NCI-H1930 (cell line): ENCODE data around the gene TFIP11.

ENCODE experiments used
- DNase-seq, 2 experiments: peaks; one replicate each; lab custom pipeline; 2025; lab: John Stamatoyannopoulos, UW

TFIP11 gene

GRCh38 chr22:26479043-26479791 is 33.1 kb downstream of the TFIP11 start:
- DNase-seq = no peak

- no peak for DNase-seq
Observed at GRCh38 chr22:26477341-26477731, 34.9 kb downstream of the TFIP11 start.

- DNase-seq = no peak
Observed at GRCh38 chr22:26476705-26477340, 35.5 kb downstream of the TFIP11 start.

GRCh38 chr22:26474682-26475081 is 37.6 kb downstream of the TFIP11 start:
- no peak for DNase-seq

DNA sequence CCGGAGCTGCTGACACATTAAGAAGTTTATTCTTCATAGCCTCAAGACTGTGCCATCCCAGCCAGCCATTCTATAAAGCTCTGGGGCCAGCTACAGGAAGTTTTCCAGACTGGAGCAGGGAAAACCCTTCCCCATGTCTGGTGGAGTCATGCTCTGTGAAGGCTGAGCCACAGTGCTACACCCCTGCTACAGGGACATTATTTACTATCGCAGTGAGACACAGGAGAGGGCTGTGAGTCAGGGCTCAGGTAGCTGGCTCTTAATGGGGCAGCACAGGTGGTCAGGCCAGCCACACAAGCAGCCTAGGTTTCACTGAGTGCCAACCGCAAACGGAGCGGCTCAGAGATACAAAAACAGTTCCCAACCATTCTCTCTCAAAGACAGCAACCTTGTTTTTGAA is 40.8 kb downstream of the TFIP11 start:
- DNase-seq = no peak

DNA sequence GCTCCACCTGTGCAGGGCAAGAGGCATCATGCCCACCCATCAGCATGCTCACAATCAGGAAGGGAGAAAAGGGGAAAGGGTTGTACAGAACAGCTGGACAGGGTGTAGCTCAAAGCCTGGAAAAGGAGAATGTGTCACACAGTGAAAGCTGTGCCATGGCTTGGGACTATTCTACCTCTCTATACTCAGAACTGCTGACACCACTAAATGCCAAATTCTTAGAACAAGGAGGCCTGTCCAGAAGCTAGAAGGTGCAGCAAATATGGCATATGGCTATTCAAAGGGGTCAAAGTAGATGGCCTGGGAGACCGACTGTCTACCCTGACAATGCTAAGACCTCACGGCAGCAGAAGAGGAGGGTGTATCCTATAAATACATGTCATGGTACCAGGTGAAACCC is 41.5 kb downstream of the TFIP11 start:
- no peak for DNase-seq

DNA sequence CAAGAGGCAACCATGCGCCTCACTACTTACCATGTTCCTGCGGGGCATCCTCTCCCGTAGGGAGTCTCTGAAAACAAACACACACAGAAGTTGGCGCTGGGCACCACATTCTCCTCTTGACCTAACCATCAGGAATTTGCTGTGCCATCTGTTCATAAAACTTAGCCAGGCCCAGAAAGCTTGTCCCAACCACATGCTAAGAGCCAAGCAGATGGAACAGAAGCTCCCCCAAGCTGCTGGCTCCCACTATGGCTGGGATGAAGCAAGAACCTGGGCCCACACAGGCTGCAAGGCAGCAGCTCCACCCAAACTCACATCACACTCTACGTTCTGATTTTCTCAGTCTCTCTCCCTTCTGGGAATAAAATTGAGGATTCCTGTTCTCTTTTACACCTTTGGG is 46.1 kb downstream of the TFIP11 start:
- DNase-seq = no peak

DNA sequence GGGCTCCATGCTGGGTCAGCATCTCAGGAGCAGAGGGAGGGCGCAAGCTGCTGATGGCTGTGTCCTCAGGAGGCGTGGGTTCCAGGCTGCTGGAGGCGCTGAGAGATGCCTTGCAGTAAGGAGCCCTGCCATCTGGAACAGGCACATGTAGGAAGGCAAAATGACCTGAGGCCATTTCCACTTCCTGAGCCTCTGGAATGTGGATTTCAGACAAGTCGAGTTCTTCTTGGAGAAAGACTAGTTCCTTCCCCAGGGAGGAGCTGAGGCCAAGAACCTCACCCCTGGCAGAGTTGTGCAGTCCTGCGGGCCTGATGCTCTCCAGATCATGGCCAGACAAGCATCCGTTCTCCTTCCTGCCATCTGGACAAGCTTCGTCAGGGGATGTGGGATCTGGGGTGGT is 48.0 kb downstream of the TFIP11 start:
- DNase-seq = no peak

DNA sequence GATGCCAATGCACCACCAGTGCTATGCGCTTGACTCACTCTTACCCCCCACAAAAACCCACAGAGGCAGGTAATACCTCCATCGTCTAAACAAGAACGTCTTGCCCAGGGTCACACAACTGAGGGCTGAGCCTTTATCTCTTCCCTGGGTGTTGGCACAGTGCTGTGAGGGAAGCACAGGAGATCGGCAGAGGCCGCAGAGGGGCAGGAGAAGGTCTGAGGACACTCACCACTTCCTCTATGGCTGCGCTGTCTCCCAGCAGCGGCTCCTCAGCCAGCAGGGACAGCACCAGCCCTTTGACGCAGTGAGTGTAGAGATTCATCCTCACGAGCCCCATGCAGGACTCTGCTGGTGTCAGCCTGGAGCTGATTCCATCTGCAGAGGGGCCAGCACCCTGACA is 48.6 kb downstream of the TFIP11 start:
- DNase-seq = no peak

- no peak for DNase-seq
Observed at GRCh38 chr22:26463101-26463661, 49.1 kb downstream of the TFIP11 start.

GRCh38 chr22:26462641-26463040 is 49.6 kb downstream of the TFIP11 start:
- DNase-seq = no peak

- DNase-seq = no peak
Observed at GRCh38 chr22:26462051-26462450, 50.2 kb downstream of the TFIP11 start.

DNA sequence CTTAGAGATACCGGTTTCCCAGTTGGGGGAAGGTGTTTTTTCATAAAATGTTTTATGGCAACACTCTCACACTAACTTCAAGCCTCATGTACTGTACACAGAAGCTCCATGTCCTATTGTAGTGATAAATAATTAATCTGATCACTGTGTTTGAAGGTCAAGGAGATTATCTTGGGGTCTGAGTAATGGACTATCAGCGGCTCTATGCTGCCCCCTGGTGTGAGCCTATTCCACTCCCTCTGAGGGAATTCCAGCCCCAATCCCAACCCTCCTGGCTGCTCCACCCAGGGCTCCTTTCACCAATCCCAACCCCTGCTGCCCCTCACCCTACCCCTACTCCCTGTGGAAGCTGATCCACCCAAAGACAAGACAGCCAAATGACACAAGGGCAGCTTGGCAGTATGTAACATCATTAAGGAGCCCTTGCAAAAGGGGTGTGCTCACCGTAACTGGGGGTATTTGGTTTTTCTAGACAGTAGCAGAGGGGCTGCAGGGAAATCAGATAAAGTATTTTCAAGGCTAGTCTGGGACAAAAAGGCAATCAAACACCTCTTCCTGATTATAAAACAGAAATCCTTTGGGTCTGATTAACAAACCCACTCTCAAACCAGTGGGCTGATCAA is 51.0 kb downstream of the TFIP11 start:
- peak in 1 of 2 experiments; percentile 13 for DNase-seq

GRCh38 chr22:26460202-26460601 is 52.1 kb downstream of the TFIP11 start:
- no peak for DNase-seq

GRCh38 chr22:26457661-26458272 is 54.5 kb downstream of the TFIP11 start:
- DNase-seq = no peak

GRCh38 chr22:26453812-26454500 is 58.3 kb downstream of the TFIP11 start:
- DNase-seq = no peak

GRCh38 chr22:26453216-26453615 is 59.1 kb downstream of the TFIP11 start:
- DNase-seq = no peak

- DNase-seq = no peak
Observed at GRCh38 chr22:26452236-26453016, 59.8 kb downstream of the TFIP11 start.

DNA sequence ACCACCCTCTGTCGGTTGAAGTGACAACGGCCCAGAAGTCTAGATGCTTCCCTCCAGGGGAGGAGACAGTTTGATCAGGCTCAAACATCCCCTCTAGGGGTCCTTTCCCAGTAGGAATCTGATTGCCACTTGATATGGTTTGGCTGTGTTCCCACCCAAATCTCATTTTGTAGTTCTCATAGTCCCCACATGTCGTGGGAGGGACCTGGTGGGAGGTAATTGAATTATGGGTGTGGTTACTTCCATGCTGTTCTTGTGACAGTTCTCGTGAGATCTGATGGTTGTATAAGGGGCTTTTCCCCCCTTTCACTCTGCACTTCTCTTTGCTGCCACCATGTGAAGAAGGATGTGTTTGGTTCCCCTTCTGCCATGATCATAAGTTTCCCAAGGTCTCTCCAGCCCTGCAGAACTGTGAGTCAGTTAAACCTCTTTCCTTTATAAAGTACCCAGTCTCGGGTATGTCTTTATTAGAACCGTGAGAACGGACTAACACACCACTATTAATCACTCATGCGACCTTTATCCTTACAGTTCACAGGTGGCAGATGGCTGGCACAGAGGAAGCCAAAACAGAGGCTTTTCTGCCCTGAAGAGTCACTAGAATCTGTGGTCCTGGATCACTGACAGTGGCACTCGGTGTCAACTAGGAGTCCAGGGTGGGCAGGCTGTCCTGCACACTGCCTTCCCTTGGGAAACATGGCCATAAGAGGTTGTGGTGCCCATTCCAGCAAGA is 61.7 kb downstream of the TFIP11 start:
- DNase-seq = no peak

DNA sequence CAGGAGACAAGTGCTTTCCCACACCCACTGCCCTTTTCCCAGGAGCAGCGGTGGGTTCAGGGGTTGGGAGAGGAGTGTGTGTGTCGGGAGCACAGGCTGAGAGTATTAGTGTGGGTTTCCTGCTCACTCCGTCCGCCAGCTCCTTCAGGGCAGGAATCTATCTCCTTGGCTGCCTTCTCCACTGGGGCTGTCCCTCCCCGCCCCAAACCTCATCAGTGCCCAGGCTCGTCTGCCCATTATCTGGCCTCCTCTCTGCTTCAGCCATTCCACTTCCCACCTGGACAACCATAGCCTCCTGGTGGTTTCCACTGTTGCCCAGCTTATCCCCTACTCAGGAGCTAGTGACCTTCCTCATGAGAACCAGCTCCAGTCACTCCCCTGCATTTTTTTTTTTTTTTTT is 63.3 kb downstream of the TFIP11 start:
- no peak for DNase-seq
